Measurements from ENCODE around the gene RPGRIP1. TPM values are rescaled to one million over a fixed set of nuclear protein-coding genes. Genes with fewer than 3 reads are reported as not detected.

RPGRIP1 gene
- total and polyA plus RNA-seq, 9 of the 15 experiments (the other 6 are each of a cell fraction or from before 2014, with no cell fraction given) = 0.47 to 0.95 (median 0.65) TPM; not detected in 1

DNA sequence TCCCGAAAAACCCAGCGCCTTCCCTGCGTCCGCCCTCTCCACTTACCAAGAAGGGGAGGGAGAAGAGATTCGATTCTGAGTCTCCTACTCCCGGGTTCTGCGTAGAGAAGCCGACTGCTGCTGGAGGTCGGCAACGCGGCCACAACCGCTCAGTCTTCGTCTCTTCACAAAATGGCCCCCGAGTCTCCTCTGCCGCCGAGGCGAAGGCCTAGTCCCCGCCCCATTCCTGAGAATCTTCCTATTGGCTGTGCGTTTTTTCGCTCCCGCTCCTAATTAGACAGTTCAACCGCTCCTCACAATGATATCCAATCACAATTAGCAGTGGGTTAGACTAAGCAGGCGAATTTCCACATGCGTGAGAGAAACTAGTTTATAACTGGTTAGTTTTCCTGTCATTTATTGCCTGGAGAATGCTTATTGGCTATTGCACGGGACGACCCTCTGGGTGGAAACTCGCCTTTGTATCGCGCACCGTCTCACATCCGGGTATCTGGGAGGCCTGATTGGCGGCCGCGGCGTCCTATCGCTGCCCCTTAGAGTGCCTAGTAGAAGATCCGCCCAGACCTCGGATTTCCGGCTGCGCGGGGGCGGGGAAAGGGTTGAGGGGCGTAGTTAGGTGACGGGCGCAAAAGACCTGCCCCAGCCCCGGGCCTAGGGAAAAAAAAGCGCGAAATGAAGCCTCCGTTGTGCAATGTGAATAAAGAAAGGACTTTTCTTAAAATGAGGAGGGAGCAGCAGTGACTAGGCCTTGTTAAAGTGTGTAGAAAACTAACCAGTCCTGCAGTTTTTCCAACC, 10.4 kb upstream of the RPGRIP1 start, which contains the start of gene HNRNPC (continued):
- TF ChIP-seq, protein P1, sequence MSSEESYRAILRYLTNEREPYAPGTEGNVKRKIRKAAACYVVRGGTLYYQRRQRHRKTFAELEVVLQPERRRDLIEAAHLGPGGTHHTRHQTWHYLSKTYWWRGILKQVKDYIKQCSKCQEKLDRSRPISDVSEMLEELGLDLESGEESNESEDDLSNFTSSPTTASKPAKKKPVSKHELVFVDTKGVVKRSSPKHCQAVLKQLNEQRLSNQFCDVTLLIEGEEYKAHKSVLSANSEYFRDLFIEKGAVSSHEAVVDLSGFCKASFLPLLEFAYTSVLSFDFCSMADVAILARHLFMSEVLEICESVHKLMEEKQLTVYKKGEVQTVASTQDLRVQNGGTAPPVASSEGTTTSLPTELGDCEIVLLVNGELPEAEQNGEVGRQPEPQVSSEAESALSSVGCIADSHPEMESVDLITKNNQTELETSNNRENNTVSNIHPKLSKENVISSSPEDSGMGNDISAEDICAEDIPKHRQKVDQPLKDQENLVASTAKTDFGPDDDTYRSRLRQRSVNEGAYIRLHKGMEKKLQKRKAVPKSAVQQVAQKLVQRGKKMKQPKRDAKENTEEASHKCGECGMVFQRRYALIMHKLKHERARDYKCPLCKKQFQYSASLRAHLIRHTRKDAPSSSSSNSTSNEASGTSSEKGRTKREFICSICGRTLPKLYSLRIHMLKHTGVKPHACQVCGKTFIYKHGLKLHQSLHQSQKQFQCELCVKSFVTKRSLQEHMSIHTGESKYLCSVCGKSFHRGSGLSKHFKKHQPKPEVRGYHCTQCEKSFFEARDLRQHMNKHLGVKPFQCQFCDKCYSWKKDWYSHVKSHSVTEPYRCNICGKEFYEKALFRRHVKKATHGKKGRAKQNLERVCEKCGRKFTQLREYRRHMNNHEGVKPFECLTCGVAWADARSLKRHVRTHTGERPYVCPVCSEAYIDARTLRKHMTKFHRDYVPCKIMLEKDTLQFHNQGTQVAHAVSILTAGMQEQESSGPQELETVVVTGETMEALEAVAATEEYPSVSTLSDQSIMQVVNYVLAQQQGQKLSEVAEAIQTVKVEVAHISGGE (CRISPR knock-in tag; IDR thresholded peaks at IDR 0.05) = no peak
- TF ChIP-seq, protein P2, sequence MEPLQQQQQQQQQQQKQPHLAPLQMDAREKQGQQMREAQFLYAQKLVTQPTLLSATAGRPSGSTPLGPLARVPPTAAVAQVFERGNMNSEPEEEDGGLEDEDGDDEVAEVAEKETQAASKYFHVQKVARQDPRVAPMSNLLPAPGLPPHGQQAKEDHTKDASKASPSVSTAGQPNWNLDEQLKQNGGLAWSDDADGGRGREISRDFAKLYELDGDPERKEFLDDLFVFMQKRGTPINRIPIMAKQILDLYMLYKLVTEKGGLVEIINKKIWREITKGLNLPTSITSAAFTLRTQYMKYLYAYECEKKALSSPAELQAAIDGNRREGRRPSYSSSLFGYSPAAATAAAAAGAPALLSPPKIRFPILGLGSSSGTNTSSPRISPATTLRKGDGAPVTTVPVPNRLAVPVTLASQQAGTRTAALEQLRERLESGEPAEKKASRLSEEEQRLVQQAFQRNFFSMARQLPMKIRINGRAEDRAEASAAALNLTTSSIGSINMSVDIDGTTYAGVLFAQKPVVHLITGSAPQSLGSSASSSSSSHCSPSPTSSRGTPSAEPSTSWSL (CRISPR knock-in tag; IDR thresholded peaks at IDR 0.05; ENCODE audit: borderline replicate concordance) = no peak
- no peak for TF ChIP-seq FOXJ2 (tag; IDR thresholded peaks at IDR 0.05)
- no peak for TF ChIP-seq ZEB2 (IDR thresholded peaks at IDR 0.05)
- TF ChIP-seq, protein P3, sequence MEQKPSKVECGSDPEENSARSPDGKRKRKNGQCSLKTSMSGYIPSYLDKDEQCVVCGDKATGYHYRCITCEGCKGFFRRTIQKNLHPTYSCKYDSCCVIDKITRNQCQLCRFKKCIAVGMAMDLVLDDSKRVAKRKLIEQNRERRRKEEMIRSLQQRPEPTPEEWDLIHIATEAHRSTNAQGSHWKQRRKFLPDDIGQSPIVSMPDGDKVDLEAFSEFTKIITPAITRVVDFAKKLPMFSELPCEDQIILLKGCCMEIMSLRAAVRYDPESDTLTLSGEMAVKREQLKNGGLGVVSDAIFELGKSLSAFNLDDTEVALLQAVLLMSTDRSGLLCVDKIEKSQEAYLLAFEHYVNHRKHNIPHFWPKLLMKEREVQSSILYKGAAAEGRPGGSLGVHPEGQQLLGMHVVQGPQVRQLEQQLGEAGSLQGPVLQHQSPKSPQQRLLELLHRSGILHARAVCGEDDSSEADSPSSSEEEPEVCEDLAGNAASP (IDR thresholded peaks at IDR 0.05) = no peak
- TF ChIP-seq, protein P4, sequence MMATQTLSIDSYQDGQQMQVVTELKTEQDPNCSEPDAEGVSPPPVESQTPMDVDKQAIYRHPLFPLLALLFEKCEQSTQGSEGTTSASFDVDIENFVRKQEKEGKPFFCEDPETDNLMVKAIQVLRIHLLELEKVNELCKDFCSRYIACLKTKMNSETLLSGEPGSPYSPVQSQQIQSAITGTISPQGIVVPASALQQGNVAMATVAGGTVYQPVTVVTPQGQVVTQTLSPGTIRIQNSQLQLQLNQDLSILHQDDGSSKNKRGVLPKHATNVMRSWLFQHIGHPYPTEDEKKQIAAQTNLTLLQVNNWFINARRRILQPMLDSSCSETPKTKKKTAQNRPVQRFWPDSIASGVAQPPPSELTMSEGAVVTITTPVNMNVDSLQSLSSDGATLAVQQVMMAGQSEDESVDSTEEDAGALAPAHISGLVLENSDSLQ (IDR thresholded peaks at IDR 0.05) = peak; percentile 100
- TF ChIP-seq GATAD2A (IDR thresholded peaks at IDR 0.05) = no peak
- TF ChIP-seq, protein P5, sequence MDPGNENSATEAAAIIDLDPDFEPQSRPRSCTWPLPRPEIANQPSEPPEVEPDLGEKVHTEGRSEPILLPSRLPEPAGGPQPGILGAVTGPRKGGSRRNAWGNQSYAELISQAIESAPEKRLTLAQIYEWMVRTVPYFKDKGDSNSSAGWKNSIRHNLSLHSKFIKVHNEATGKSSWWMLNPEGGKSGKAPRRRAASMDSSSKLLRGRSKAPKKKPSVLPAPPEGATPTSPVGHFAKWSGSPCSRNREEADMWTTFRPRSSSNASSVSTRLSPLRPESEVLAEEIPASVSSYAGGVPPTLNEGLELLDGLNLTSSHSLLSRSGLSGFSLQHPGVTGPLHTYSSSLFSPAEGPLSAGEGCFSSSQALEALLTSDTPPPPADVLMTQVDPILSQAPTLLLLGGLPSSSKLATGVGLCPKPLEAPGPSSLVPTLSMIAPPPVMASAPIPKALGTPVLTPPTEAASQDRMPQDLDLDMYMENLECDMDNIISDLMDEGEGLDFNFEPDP (CRISPR knock-in tag; IDR thresholded peaks at IDR 0.05) = 0 out of 2 replicates have a peak, but pooled peaks have one; percentile 49
- TF ChIP-seq RB1 (IDR thresholded peaks at IDR 0.05; ENCODE audit: low read depth) = no peak
- no peak for TF ChIP-seq TFAM (CRISPR knock-in tag; conservative IDR thresholded peaks at IDR 0.05)
- TF ChIP-seq, protein P6, sequence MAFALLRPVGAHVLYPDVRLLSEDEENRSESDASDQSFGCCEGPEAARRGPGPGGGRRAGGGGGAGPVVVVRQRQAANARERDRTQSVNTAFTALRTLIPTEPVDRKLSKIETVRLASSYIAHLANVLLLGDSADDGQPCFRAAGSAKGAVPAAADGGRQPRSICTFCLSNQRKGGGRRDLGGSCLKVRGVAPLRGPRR (CRISPR knock-in tag; IDR thresholded peaks at IDR 0.05) = no peak
- TF ChIP-seq ZNF75A (CRISPR knock-in tag; IDR thresholded peaks at IDR 0.05) = no peak
- TF ChIP-seq, protein P7, sequence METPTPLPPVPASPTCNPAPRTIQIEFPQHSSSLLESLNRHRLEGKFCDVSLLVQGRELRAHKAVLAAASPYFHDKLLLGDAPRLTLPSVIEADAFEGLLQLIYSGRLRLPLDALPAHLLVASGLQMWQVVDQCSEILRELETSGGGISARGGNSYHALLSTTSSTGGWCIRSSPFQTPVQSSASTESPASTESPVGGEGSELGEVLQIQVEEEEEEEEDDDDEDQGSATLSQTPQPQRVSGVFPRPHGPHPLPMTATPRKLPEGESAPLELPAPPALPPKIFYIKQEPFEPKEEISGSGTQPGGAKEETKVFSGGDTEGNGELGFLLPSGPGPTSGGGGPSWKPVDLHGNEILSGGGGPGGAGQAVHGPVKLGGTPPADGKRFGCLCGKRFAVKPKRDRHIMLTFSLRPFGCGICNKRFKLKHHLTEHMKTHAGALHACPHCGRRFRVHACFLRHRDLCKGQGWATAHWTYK (CRISPR knock-in tag; IDR thresholded peaks at IDR 0.05) = no peak
- TF ChIP-seq HDAC2 (IDR thresholded peaks at IDR 0.05) = no peak
